WTC11 (cell line): ENCODE measurements around the gene RSRC1. TPM values are rescaled to one million over a fixed set of nuclear protein-coding genes. Genes with fewer than 3 reads are reported as not detected.

ENCODE experiments used
- ATAC-seq: fragments of 200-7000 bp; cut with Tn5 transposase; 2 replicates; pipeline ENCODE4 v1.10.0; 2021; ENCODE audit warnings: mild to moderate bottlenecking, moderate library complexity
- CTCF ChIA-PET: fragments of 300-600 bp; sonication (Branson Sonifier 250); formaldehyde crosslinking; loops from one replicate; lab custom pipeline; 2021; ENCODE audit warnings: antibody characterized with exemption; lab: Charles Lee
- POLR2A ChIA-PET: fragments of 350-600 bp; sonication (Branson Sonifier 250); formaldehyde crosslinking; loops from one replicate; lab custom pipeline; 2021; ENCODE audit warnings: antibody characterized with exemption; lab: Charles Lee
- DNase-seq: peaks from one replicate; pipeline ENCODE4 v3.0.0; 2021; ENCODE audit warnings: low spot score
- H3K27ac Mint-ChIP-seq: 2 replicates; pipeline ENCODE4 v1.8.0; 2021; ENCODE audit warnings: mixed read lengths
- H3K27me3 Mint-ChIP-seq: 2 replicates; pipeline ENCODE4 v1.8.0; 2021; ENCODE audit warnings: low read depth, mild to moderate bottlenecking, moderate library complexity, mixed read lengths
- H3K36me3 Mint-ChIP-seq: 2 replicates; pipeline ENCODE4 v1.8.0; 2021; ENCODE audit warnings: mixed read lengths
- H3K4me1 Mint-ChIP-seq: 2 replicates; pipeline ENCODE4 v1.8.0; 2022; ENCODE audit warnings: mixed read lengths
- H3K4me3 Mint-ChIP-seq: 2 replicates; pipeline ENCODE4 v1.8.0; 2021; ENCODE audit warnings: mild to moderate bottlenecking, moderate library complexity, mixed read lengths
- H3K9me3 Mint-ChIP-seq: 2 replicates; pipeline ENCODE4 v1.8.0; 2021; ENCODE audit warnings: mixed read lengths
- CBFB ChIP-seq: sonication (generic); formaldehyde crosslinking; IDR thresholded peaks from 2 replicates; pipeline ENCODE4 v1.8.1; 2022; ENCODE audit warnings: mild to moderate bottlenecking, low read depth, missing genetic modification reagents
- CREM ChIP-seq: sonication (generic); formaldehyde crosslinking; IDR thresholded peaks from 2 replicates; pipeline ENCODE4 v1.8.1; 2022; ENCODE audit warnings: mild to moderate bottlenecking, missing genetic modification reagents, moderate library complexity
- FOXJ3 ChIP-seq: sonication (generic); formaldehyde crosslinking; IDR thresholded peaks from 2 replicates; pipeline ENCODE4 v1.9.0; 2021; ENCODE audit warnings: missing genetic modification reagents, mild to moderate bottlenecking, borderline replicate concordance
- GABPB1 ChIP-seq: sonication (generic); formaldehyde crosslinking; IDR thresholded peaks from 2 replicates; pipeline ENCODE4 v1.8.1; 2023; ENCODE audit warnings: mild to moderate bottlenecking, missing genetic modification reagents
- GRHL2 ChIP-seq: fragments of 250-450 bp; sonication (Bioruptor Pico); IDR thresholded peaks from 2 replicates; pipeline ENCODE4 v1.8.0; 2022; ENCODE audit warnings: mild to moderate bottlenecking, moderate library complexity; ENCODE audit not compliant: insufficient replicate concordance, severe bottlenecking
- HMGXB4 ChIP-seq: sonication (generic); formaldehyde crosslinking; IDR thresholded peaks from 2 replicates; pipeline ENCODE4 v1.8.1; 2023; ENCODE audit warnings: mild to moderate bottlenecking, moderate library complexity, missing genetic modification reagents
- MAX ChIP-seq: sonication (generic); formaldehyde crosslinking; IDR thresholded peaks from 2 replicates; pipeline ENCODE4 v1.8.0; 2022; ENCODE audit warnings: mild to moderate bottlenecking, missing genetic modification reagents
- MLX ChIP-seq: sonication (generic); formaldehyde crosslinking; IDR thresholded peaks from 2 replicates; pipeline ENCODE4 v1.8.1; 2023; ENCODE audit warnings: mild to moderate bottlenecking, missing genetic modification reagents, moderate library complexity
- NR2C2 ChIP-seq: sonication (generic); formaldehyde crosslinking; IDR thresholded peaks from 2 replicates; pipeline ENCODE4 v1.8.0; 2022; ENCODE audit warnings: mild to moderate bottlenecking, missing genetic modification reagents
- SMAD3 ChIP-seq: sonication (generic); formaldehyde crosslinking; IDR thresholded peaks from 2 replicates; pipeline ENCODE4 v1.8.0; 2022; ENCODE audit warnings: missing genetic modification reagents, mild to moderate bottlenecking, borderline replicate concordance
- STAT6 ChIP-seq: sonication (generic); formaldehyde crosslinking; conservative IDR thresholded peaks from 2 replicates; pipeline ENCODE4 v1.8.1; 2023; ENCODE audit warnings: mild to moderate bottlenecking, low read depth, missing genetic modification reagents, moderate library complexity
- ZNF425 ChIP-seq: fragments of 250-450 bp; sonication (Bioruptor Pico); conservative IDR thresholded peaks from 2 replicates; pipeline ENCODE4 v1.9.0; 2021; ENCODE audit warnings: mild to moderate bottlenecking
- ZNF532 ChIP-seq: fragments of 250-450 bp; sonication (Bioruptor Pico); IDR thresholded peaks from 2 replicates; pipeline ENCODE4 v1.9.0; 2021; ENCODE audit warnings: mild to moderate bottlenecking, borderline replicate concordance
- total RNA-seq: library from RNA; stranded (reverse); gene quantifications from 3 replicates; pipeline ENCODE4 v1.2.3, GENCODE V29; 2021
- TF ChIP-seq, protein P1 (sequence below): sonication (generic); formaldehyde crosslinking; IDR thresholded peaks from 2 replicates; pipeline ENCODE4 v1.8.0; 2022; ENCODE audit warnings: mild to moderate bottlenecking, missing genetic modification reagents

Gene RSRC1
- total RNA-seq, 1 experiment from 2014 or later, result 21.3 TPM

- ATAC-seq (no peak), DNase-seq (no peak)
- Mint-ChIP-seq H3K27ac (no peak overlapping the region), H3K4me3 (no peak overlapping the region), H3K4me1 (0 out of 2 replicates have a peak, but pooled peaks cover 2% of the 10 kb centered on the region), H3K27me3 (no peaks in the 10 kb centered on the region), H3K9me3 (no peaks in the 10 kb centered on the region), H3K36me3 (no peaks in the 10 kb centered on the region)
- CTCF ChIA-PET, result no interaction called here
- no peak for TF ChIP-seq GRHL2
- TF ChIP-seq CBFB (CRISPR knock-in tag), result no peak
- no peak for TF ChIP-seq MLX (CRISPR knock-in tag)
- no peak for TF ChIP-seq ZNF425 (CRISPR knock-in tag)
- TF ChIP-seq STAT6 (CRISPR knock-in tag), result no peak
- TF ChIP-seq, protein P1, sequence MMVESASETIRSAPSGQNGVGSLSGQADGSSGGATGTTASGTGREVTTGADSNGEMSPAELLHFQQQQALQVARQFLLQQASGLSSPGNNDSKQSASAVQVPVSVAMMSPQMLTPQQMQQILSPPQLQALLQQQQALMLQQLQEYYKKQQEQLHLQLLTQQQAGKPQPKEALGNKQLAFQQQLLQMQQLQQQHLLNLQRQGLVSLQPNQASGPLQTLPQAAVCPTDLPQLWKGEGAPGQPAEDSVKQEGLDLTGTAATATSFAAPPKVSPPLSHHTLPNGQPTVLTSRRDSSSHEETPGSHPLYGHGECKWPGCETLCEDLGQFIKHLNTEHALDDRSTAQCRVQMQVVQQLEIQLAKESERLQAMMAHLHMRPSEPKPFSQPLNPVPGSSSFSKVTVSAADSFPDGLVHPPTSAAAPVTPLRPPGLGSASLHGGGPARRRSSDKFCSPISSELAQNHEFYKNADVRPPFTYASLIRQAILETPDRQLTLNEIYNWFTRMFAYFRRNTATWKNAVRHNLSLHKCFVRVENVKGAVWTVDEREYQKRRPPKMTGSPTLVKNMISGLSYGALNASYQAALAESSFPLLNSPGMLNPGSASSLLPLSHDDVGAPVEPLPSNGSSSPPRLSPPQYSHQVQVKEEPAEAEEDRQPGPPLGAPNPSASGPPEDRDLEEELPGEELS, result no peak
- no peak for TF ChIP-seq FOXJ3
- TF ChIP-seq SMAD3 (CRISPR knock-in tag), result no peak
- TF ChIP-seq MAX (CRISPR knock-in tag), result no peak
- no peak for TF ChIP-seq NR2C2 (CRISPR knock-in tag)
- TF ChIP-seq CREM (CRISPR knock-in tag), result no peak
- TF ChIP-seq ZNF532 (CRISPR knock-in tag), result no peak
- TF ChIP-seq GABPB1, result no peak
- TF ChIP-seq HMGXB4, result no peak
- POLR2A ChIA-PET, result no interaction called here
These were observed 342.4 kb downstream of the RSRC1 start for GRCh38 chr3:158452334-158452733.
